ENCODE measurements around the gene COQ10A. TPM values are rescaled to one million over a fixed set of nuclear protein-coding genes. Genes with fewer than 3 reads are reported as not detected.
A peak's percentile ranks its signal among the peaks of the same experiment; 100 is the strongest.

COQ10A gene
- total RNA-seq, 1 experiment from 2014 or later, result 26.1 TPM

DNA sequence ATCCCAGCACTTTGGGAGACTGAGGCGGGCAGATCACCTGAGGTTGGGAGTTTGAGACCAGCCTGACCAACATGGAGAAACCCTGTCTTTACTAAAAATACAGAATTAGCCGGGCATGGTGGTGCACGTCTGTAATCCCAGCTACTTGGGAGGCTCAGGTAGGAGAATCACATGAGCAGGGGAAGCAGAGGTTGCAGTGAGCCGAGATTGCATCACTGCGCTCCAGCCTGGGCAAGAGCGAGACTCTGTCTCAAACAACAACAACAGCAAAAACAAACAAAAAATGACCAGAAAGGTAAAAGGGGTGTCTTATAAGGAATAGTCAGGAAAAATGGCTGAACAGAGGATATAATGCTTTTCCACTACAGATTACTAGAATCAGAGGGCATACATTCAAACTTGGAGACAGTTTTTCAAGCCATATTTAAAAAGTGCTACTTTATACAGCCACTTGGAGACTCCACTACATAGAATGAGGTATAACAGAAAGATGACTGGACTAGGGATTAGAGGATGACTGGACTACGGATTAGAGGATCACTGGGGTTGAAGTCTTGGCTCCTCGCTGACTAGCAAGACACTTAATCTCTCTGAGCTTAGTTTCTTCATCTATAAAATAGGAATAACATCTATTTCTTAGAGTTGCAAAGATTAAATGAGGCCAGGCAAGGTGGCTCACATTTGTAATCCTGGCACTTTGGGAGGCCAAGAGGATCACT lies 38.3 kb downstream of the COQ10A start:
- no CpG with 5 or more reads among the region's 8 CpGs for WGBS (ENCODE audit: extremely low coverage, insufficient read length, low lambda C conversion rate)
- Mint-ChIP-seq H3K27ac (peak overlapping the region in 1 of 3 experiments; percentile 70; a peak in 2 of 7 replicates), H3K4me1 (peaks cover 8 to 10% of the 10 kb centered on the region in 2 experiments), H3K36me3 (ENCODE audit: insufficient read depth in 1 of 3, low read depth in 3 of 3) (peaks cover 16 to 59% (median 36%) of the 10 kb centered on the region in 3 experiments; a peak in 6 of 7 replicates), H3K27me3 (ENCODE audit: low read depth) (no peaks in the 10 kb centered on the region), H3K9me3 (no peaks in the 10 kb centered on the region), H3K4me3 (no peak overlapping the region)
- H3K9ac ChIP-seq (ENCODE audit: extremely low read depth, insufficient read length, low read length), result no peak overlapping the region
- no peaks in the 10 kb centered on the region for H3K23me2 ChIP-seq (ENCODE audit: insufficient read length, low read depth, low read length, poor library complexity, severe bottlenecking)
- H3K27ac ChIP-seq (ENCODE audit: insufficient read length, low read depth, low read length), result no peak overlapping the region
- H3K56ac ChIP-seq (ENCODE audit: insufficient read length, low read depth, low read length), result no peak overlapping the region
- no peak overlapping the region for H3T11ph ChIP-seq (ENCODE audit: low read length)
- no peak overlapping the region for H2BK20ac ChIP-seq (ENCODE audit: low read depth, low read length, poor library complexity, severe bottlenecking)
- H3K14ac ChIP-seq (ENCODE audit: insufficient read depth, low read length), result no peak overlapping the region
- no peaks in the 10 kb centered on the region for H3K9me3 ChIP-seq (ENCODE audit: control insufficient read depth, low read depth, low read length)
- no peak overlapping the region for H2AFZ ChIP-seq (ENCODE audit: low read length)
- no peaks in the 10 kb centered on the region for H3K79me2 ChIP-seq (ENCODE audit: insufficient read depth, low read length)
- TF ChIP-seq CTCF (conservative IDR thresholded peaks at IDR 0.05), result no peak
- no peaks in the 10 kb centered on the region for H3K27me3 ChIP-seq (ENCODE audit: insufficient read depth, low read length)
- no peak overlapping the region for H3K4me2 ChIP-seq (ENCODE audit: insufficient read depth, insufficient read length, low read length)
- no peak overlapping the region for H3K4ac ChIP-seq (ENCODE audit: low read depth, low read length)
- H3K23ac ChIP-seq (ENCODE audit: insufficient read length, low read depth, low read length), result no peak overlapping the region
- no peak overlapping the region for H3K18ac ChIP-seq (ENCODE audit: insufficient read length, low read depth, low read length)
- no peak overlapping the region for H2BK15ac ChIP-seq (ENCODE audit: low read depth, low read length)
- no peaks in the 10 kb centered on the region for H4K20me1 ChIP-seq (ENCODE audit: control insufficient read depth, insufficient read depth, insufficient read length)
- H2AK5ac ChIP-seq (ENCODE audit: insufficient read length, low read length), result no peak overlapping the region
- H3K4me1 ChIP-seq (ENCODE audit: insufficient read depth, low read length), result no peaks in the 10 kb centered on the region; the same call in 1 of the 2 replicates
- no peak for DNase-seq
- no peak overlapping the region for H4K91ac ChIP-seq (ENCODE audit: insufficient read length, low read depth, low read length)
- H3K79me1 ChIP-seq (ENCODE audit: insufficient read depth, low read depth, low read length, poor library complexity, severe bottlenecking), result no peaks in the 10 kb centered on the region
- no peak overlapping the region for H4K8ac ChIP-seq (replicated peaks; ENCODE audit: insufficient read length, low read depth, low read length)
- H2BK120ac ChIP-seq (ENCODE audit: low read depth, low read length, poor library complexity, severe bottlenecking), result no peak overlapping the region
- H4K5ac ChIP-seq (ENCODE audit: insufficient read length, low read depth, low read length), result no peak overlapping the region
- no peak overlapping the region for H2BK12ac ChIP-seq (ENCODE audit: insufficient read length, low read depth, low read length)
- no peak overlapping the region for H2BK5ac ChIP-seq (ENCODE audit: insufficient read length, low read length)
